GM23338 (cell line): ENCODE data around the gene RAD23B. TPM values are rescaled to one million over a fixed set of nuclear protein-coding genes. Genes with fewer than 3 reads are reported as not detected.

Experiments
- ATAC-seq: fragments of 200-7000 bp; cut with Tn5 transposase; 3 replicates; pipeline ENCODE4 v1.9.1; 2020
- DNase-seq: peaks from one replicate; pipeline ENCODE4 v3.0.0-alpha.2; 2015; ENCODE audit warnings: low spot score
- H2AFZ ChIP-seq: fragments of 200-600 bp; sonication (generic); 2 replicates; pipeline ENCODE4 v1.8.0; 2016; ENCODE audit warnings: antibody characterized with exemption, mild to moderate bottlenecking, moderate library complexity
- H3F3A ChIP-seq: fragments of 200-600 bp; sonication (generic); replicated peaks from 2 replicates; pipeline ENCODE4 v1.8.0; 2017; ENCODE audit warnings: antibody characterized with exemption, mixed run types, low read depth
- H3K27ac ChIP-seq: fragments of 200-600 bp; sonication (generic); 2 replicates; pipeline ENCODE4 v1.6.1; 2016; ENCODE audit warnings: low read depth
- H3K27me3 ChIP-seq: fragments of 200-600 bp; sonication (generic); 2 replicates; pipeline ENCODE4 v1.8.0; 2016; ENCODE audit warnings: mild to moderate bottlenecking, mixed run types, moderate library complexity; ENCODE audit not compliant: insufficient read depth
- H3K36me3 ChIP-seq: fragments of 200-600 bp; sonication (generic); 2 replicates; pipeline ENCODE4 v1.8.0; 2016; ENCODE audit warnings: mild to moderate bottlenecking; ENCODE audit not compliant: insufficient read depth
- H3K4me1 ChIP-seq: fragments of 200-600 bp; sonication (generic); 2 replicates; pipeline ENCODE4 v1.8.0; 2016; ENCODE audit warnings: mild to moderate bottlenecking, moderate library complexity; ENCODE audit not compliant: insufficient read depth
- H3K4me2 ChIP-seq: fragments of 200-600 bp; sonication (generic); 2 replicates; pipeline ENCODE4 v1.7.1; 2017; ENCODE audit warnings: mixed run types
- H3K4me3 ChIP-seq: fragments of 200-600 bp; sonication (generic); 2 replicates; pipeline ENCODE4 v1.6.1; 2016; ENCODE audit warnings: mixed run types
- H3K79me2 ChIP-seq: fragments of 200-600 bp; sonication (generic); replicated peaks from 2 replicates; pipeline ENCODE4 v1.8.0; 2017; ENCODE audit warnings: mild to moderate bottlenecking; ENCODE audit not compliant: insufficient read depth
- H3K9me2 ChIP-seq: fragments of 200-600 bp; sonication (generic); 2 replicates; pipeline ENCODE4 v1.8.0; 2017; ENCODE audit not compliant: insufficient read depth
- H4K20me1 ChIP-seq: fragments of 200-600 bp; sonication (generic); replicated peaks from 2 replicates; pipeline ENCODE4 v1.8.0; 2017; ENCODE audit warnings: mild to moderate bottlenecking; ENCODE audit not compliant: insufficient read depth
- H3K27ac Mint-ChIP-seq: 2 replicates; pipeline ENCODE4 v1.8.0; 2020; ENCODE audit warnings: inconsistent platforms, mild to moderate bottlenecking, moderate library complexity, mixed read lengths
- H3K27me3 Mint-ChIP-seq: 3 replicates; pipeline ENCODE4 v1.8.0; 2022; ENCODE audit warnings: low read depth, mild to moderate bottlenecking, moderate library complexity, mixed read lengths, inconsistent platforms; ENCODE audit not compliant: insufficient read depth, poor library complexity
- H3K36me3 Mint-ChIP-seq: 3 replicates; pipeline ENCODE4 v1.8.0; 2021; ENCODE audit warnings: low read depth, mild to moderate bottlenecking, inconsistent platforms, moderate library complexity, mixed read lengths
- H3K4me1 Mint-ChIP-seq: 3 replicates; pipeline ENCODE4 v1.8.0; 2020; ENCODE audit warnings: mild to moderate bottlenecking, inconsistent platforms, mixed read lengths
- H3K4me3 Mint-ChIP-seq: 3 replicates; pipeline ENCODE4 v1.8.0; 2021; ENCODE audit warnings: moderate library complexity, mild to moderate bottlenecking, inconsistent platforms, mixed read lengths
- H3K9me3 Mint-ChIP-seq: 3 replicates; pipeline ENCODE4 v1.8.0; 2020; ENCODE audit warnings: moderate library complexity, mild to moderate bottlenecking, inconsistent platforms, mixed read lengths
- CREB1 ChIP-seq: fragments of 250-450 bp; sonication (Bioruptor Pico); IDR thresholded peaks from 2 replicates; pipeline ENCODE4 v1.5.0; 2020; ENCODE audit warnings: low read depth, mild to moderate bottlenecking, moderate library complexity
- CTCF ChIP-seq, 2 experiments: fragments of 200-600 bp in 1 of 2; sonication (generic) in 1 of 2; conservative IDR thresholded peaks; 2 replicates each; pipeline versions ENCODE4 v1.5.1 to v1.6.1; 2016 to 2017; ENCODE audit warnings: antibody characterized with exemption in 2 of 2, low read depth in 2 of 2, mild to moderate bottlenecking in 2 of 2, moderate library complexity in 1 of 2
- EZH2 ChIP-seq: fragments of 200-600 bp; sonication (generic); IDR thresholded peaks from one replicate; pipeline ENCODE4 v1.8.0; 2017; ENCODE audit warnings: antibody characterized with exemption, mild to moderate bottlenecking, low read depth; ENCODE audit not compliant: unreplicated experiment
- EZH2phosphoT487 ChIP-seq: fragments of 200-600 bp; sonication (generic); IDR thresholded peaks from one replicate; pipeline ENCODE4 v1.8.1; 2018; ENCODE audit warnings: antibody characterized with exemption; ENCODE audit not compliant: unreplicated experiment
- JUNB ChIP-seq: IDR thresholded peaks from one replicate; pipeline ENCODE4 v1.6.1; 2016; ENCODE audit warnings: antibody characterized with exemption; ENCODE audit not compliant: unreplicated experiment
- POLR2AphosphoS5 ChIP-seq: IDR thresholded peaks from 2 replicates; pipeline ENCODE4 v1.6.1; 2016; ENCODE audit warnings: antibody characterized with exemption, low read depth
- ZNF114 ChIP-seq: fragments of 250-450 bp; sonication (Bioruptor Pico); IDR thresholded peaks from 2 replicates; pipeline ENCODE4 v1.5.0; 2020; ENCODE audit warnings: mild to moderate bottlenecking, moderate library complexity
- ZNF462 ChIP-seq: fragments of 250-450 bp; sonication (Bioruptor Pico); IDR thresholded peaks from 2 replicates; pipeline ENCODE4 v1.5.0; 2020; ENCODE audit warnings: mild to moderate bottlenecking, moderate library complexity
- polyA plus RNA-seq: library from polyadenylated mRNA; unstranded; fragments of >200 nt; fragmentation: Nextera tagmentation; extraction: Ambion mirVana; gene quantifications from 2 replicates; pipeline ENCODE4 v1.2.1, GENCODE V29; 2016
- total RNA-seq: library from RNA; depleted of rRNA; stranded (reverse); fragments of >200 nt; shearing (Covaris generic); gene quantifications from 2 replicates; pipeline ENCODE4 v1.2.3, GENCODE V29; 2014
- TF ChIP-seq, protein P1 (sequence below): IDR thresholded peaks from 2 replicates; pipeline ENCODE4 v1.6.1; 2016; ENCODE audit warnings: antibody characterized with exemption

Gene RAD23B
- total and polyA plus RNA-seq, 2 experiments from 2014 or later: 31.1 to 137 TPM

GRCh38 chr9:107270082-107270481 is 13.0 kb upstream of the RAD23B start:
- DNase-seq (no peak), ATAC-seq (no peak)
- Histone ChIP-seq H3F3A (no peaks in the 10 kb centered on the region), H3K27me3 (no peaks in the 10 kb centered on the region), H2AFZ (no peak overlapping the region), H3K4me3 (no peak overlapping the region), H4K20me1 (no peaks in the 10 kb centered on the region), H3K4me1 (no peaks in the 10 kb centered on the region; the same call in 1 of the 2 replicates), H3K27ac (no peak overlapping the region), H3K36me3 (no peaks in the 10 kb centered on the region), H3K4me2 (no peak overlapping the region), H3K79me2 (no peaks in the 10 kb centered on the region), H3K9me2 (no peaks in the 10 kb centered on the region)
- H3K4me1 Mint-ChIP-seq: peaks cover 8% of the 10 kb centered on the region; the same call in 2 of the 3 replicates
- H3K27me3 Mint-ChIP-seq: peaks cover 3% of the 10 kb centered on the region
- no peaks in the 10 kb centered on the region for H3K36me3 Mint-ChIP-seq
- no peaks in the 10 kb centered on the region for H3K9me3 Mint-ChIP-seq
- no peak for TF ChIP-seq EZH2
- H3K4me3 Mint-ChIP-seq: no peak overlapping the region
- no peak overlapping the region for H3K27ac Mint-ChIP-seq

DNA sequence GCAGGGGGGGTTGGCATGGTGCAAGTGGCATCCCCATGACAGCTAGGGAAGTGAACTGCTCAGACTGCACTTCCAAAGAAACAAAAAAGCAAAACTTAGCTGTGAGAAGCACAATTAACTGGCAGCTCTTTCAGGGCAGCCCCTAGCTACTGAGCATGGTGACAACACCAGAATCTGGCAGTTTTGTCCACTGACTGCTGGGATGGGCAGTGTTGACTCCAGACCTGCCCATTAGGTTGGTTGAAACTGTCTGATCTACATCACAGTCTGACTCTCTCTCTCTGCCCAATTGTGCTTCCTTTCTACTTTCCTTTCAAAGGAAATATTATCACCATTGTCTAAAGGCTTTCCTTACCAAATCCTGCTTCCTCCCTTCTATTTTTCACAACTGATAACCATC is 12.5 kb upstream of the RAD23B start:
- H3K27me3 ChIP-seq: no peaks in the 10 kb centered on the region
- H3K79me2 ChIP-seq: no peaks in the 10 kb centered on the region
- H3K4me2 ChIP-seq: no peak overlapping the region
- H2AFZ ChIP-seq: no peak overlapping the region
- Mint-ChIP-seq H3K27ac (no peak overlapping the region), H3K4me1 (peaks cover 8% of the 10 kb centered on the region; the same call in 2 of the 3 replicates), H3K36me3 (no peaks in the 10 kb centered on the region), H3K9me3 (no peaks in the 10 kb centered on the region), H3K27me3 (peaks cover 3% of the 10 kb centered on the region), H3K4me3 (no peak overlapping the region)
- no peak overlapping the region for H3K4me3 ChIP-seq
- H3F3A ChIP-seq: no peaks in the 10 kb centered on the region
- H3K36me3 ChIP-seq: no peaks in the 10 kb centered on the region
- H3K27ac ChIP-seq: no peak overlapping the region
- DNase-seq (no peak), ATAC-seq (no peak)
- H3K9me2 ChIP-seq: no peaks in the 10 kb centered on the region
- H3K4me1 ChIP-seq: no peaks in the 10 kb centered on the region; the same call in 1 of the 2 replicates
- H4K20me1 ChIP-seq: no peaks in the 10 kb centered on the region
- TF ChIP-seq, protein P1, sequence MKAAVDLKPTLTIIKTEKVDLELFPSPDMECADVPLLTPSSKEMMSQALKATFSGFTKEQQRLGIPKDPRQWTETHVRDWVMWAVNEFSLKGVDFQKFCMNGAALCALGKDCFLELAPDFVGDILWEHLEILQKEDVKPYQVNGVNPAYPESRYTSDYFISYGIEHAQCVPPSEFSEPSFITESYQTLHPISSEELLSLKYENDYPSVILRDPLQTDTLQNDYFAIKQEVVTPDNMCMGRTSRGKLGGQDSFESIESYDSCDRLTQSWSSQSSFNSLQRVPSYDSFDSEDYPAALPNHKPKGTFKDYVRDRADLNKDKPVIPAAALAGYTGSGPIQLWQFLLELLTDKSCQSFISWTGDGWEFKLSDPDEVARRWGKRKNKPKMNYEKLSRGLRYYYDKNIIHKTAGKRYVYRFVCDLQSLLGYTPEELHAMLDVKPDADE: no peak
- TF ChIP-seq CTCF (conservative IDR thresholded peaks at IDR 0.05; ENCODE audit: low read depth in 2 of 2) (no peak), ZNF462 (no peak), EZH2phosphoT487 (no peak), CREB1 (no peak), ZNF114 (CRISPR knock-in tag) (no peak), JUNB (no peak), POLR2AphosphoS5 (no peak), EZH2 (no peak)
